ENCODE measurements around the gene ROBO2.

Gene ROBO2

GRCh38 chr3:77122652-77123051 is 82.8 kb downstream of the ROBO2 start:
- no peak for DNase-seq

- no peak for DNase-seq
These were observed 86.1 kb downstream of the ROBO2 start for GRCh38 chr3:77125966-77126365.

DNA sequence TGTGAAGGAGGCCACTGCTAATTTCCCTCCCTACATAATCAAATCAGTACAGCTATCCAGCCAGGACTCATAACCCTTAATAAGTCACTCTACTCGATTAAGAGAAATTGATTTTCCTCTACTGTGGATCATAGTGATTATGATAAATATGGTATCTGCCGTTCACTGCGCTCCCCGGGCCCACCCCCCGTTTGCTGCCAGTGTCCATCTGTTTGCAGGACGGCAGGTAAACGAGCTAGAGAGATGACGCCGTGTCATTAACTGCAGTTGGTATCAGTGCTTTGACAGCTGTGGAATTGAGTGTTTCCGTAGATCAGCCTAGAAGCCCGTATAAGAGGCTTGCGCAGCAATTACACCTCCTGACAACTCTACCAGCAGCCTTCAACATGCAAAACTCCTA is 94.9 kb downstream of the ROBO2 start:
- DNase-seq: no peak

DNA sequence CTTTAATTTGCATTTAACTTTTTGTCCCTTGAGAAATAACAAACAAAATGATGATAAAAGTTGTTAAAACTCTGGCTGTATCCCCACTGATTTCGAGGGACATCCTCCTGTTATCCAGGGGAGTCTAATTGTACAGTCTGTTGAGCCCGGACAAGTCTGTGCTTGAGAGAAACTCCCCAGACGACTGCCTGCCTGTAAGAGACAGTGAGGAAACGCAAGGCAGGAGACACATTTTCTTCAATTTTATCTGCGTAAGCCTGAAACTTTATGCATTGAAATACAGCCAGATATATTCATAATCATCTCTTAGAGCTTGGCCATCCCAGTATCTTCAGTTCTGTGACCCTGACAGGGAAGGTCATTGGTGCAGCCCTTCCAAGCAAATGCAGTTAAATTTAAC is 97.7 kb downstream of the ROBO2 start:
- no peak for DNase-seq

DNA sequence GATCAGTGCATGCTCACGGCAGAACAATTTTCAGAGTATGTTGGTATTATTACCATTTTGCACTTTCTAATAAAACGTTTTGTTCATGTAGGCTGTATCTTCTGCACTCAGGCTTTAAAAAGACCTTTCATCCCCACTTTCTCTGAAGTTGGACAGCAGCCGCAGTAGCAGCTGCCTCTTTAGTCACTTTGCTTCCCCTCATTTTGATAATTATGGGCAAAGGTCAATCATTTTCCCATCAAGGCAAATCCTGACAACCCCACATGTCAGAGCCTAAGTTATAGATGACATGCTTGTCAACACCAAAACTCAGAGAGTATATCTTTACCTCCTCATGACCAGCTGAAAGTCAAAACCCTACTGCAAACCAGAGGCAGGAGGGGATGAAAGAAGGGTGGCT is 99.7 kb downstream of the ROBO2 start:
- DNase-seq: no peak

GRCh38 chr3:77141423-77141822 is 101.5 kb downstream of the ROBO2 start:
- DNase-seq: no peak

DNA sequence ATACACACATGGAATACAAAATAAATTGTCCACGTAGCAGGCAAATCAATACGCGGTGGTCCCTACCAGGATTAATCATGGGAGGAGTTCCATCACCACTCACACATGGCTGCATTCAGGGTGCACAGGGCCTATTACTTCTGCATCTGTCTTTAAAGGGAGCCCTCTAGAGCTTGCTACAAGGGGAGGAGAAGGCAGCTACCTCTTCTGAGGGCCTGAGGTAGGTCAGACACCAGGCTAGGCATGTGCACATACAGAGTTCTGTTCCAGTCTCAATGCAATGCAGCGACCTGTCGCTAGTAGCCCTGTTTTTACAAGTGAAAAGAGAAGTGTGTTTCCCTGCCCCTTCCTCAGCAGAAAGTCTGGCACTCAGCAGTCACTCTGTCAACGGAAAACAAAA is 102.7 kb downstream of the ROBO2 start:
- no peak for DNase-seq

GRCh38 chr3:77146004-77146403 is 106.1 kb downstream of the ROBO2 start:
- DNase-seq: no peak

DNA sequence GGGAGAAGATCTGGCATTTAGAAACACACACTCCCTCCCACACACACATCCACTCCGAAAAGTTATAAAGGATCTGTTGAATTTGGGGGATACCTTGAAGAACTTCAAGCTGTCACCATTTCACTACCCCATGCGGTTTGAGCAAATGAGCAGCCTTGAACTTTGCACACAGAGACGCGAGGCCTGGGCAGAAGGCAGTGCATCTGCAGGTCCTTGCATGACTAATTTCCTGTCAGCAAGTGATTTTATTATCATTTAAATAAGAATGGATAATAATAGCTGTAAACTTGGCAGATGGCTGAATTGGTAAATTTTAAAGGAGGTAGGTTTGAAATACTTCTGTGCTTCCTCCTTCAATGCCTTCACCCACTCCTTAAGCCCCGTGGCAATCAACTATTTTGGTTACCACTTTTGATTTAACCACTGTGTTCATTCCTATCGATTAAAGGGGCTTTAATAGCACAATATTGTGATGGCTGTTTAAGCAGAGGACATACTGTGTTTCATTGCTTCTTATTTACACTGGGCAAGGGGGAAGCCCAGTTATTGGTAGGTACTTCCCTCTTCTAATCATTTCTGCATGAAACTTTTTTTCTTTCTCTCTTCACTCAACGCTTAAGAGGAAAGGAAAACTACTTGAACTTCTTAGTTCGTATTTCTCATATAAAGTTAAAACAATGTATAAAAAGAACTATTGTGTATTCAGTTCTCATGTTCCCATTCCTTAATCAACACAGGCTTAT is 108.1 kb downstream of the ROBO2 start:
- DNase-seq: no peak

DNA sequence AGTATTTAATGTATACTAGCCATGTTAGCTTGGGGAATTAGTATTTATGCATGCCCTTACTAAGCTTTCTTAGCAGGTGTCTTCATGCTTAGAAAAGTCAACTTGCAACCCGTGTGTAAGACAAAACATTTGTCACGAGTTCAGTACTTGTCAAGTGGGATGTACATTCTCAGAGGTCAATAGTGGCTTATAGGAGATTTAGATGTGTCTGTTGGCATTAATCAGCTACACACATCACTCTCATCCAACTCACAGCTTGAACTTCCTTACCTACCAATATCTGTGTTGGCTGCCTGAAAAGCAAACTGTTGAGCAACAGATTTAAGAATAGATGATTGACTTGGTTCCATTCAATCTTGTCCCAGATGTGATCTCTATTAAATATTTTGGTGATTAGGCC is 109.5 kb downstream of the ROBO2 start:
- DNase-seq: no peak

GRCh38 chr3:77150028-77150427 is 110.1 kb downstream of the ROBO2 start:
- no peak for DNase-seq

DNA sequence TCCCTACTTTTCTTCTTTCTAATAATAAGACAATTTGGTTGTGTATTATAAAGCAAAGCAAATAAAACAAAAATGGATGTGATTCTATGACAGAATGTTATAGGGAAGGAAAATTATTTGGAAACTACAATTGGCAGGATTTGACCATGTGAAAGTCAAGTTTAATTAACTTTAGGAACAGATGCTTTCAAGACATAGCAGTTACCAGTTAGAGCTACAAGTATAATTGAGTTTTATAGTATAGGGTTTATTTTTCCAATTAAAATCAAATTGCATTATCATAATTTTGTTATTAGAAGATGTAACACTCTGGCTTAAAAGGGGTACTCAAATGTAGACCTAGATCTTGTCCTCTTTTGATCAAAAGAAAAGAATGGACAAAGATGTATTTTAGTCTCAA is 110.9 kb downstream of the ROBO2 start:
- no peak for DNase-seq

DNA sequence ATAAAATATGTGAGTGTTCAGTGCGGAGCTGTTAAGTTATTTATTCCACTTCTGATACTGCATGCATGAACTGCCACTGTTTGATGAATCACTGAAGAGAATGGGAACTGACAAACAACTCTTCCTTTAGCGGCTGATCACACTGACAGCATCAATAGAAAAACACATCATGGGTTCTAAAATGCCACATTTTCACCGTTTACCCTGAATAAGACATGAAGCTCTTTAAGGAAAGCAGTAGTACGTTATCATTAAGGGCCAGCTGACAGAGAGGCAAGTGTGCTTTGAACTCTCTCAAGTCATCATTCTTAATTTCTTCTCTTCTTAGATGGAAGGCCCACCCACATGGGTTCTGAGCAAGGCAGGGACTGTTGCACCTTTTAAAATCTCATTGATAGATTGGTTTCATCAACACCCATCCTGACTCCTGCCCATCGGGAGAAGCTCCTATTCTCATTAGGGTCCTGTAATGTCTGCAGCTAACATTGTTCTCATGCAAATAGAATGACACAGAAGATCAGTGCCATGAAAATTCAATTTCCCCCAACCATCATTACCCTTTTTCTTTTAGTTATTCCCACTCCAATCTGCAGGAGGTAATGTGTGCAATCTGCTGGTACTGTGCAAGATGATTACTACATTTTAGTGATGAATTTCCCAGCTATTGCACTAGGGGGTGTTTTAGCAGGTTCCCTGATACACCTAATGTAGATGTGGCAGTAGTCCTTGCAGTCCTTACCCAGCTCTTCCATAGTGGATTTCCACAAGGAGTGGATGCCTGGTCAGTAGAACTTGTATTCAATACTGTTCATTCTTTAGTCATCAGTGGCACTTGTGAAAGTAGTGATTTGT is 119.1 kb downstream of the ROBO2 start:
- no peak for DNase-seq

GRCh38 chr3:77160931-77161497 is 121.1 kb downstream of the ROBO2 start:
- DNase-seq: no peak

- DNase-seq: no peak
These were observed 129.9 kb downstream of the ROBO2 start for GRCh38 chr3:77169823-77170222.

- no peak for DNase-seq
These were observed 131.1 kb downstream of the ROBO2 start for GRCh38 chr3:77171026-77171425.

DNA sequence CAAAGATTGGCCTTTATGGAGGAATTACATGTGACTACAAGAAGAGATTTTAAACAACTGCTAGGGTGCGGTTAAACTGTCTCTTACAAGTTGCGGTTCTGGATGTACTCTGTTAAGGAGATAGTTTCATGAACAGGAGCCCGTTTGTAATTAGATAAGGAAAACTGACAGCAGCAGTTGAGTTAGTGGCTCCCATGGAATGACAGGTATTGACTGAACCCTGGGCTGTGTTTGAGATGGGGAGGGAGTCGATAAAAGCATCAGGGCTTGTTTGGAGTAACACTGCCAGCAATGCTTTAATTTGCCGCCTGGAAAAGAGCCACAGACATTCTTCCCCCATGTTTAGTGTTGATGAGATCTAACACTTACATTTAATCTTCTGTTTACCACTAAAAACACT is 139.9 kb downstream of the ROBO2 start:
- no peak for DNase-seq

GRCh38 chr3:77182341-77182740 is 142.4 kb downstream of the ROBO2 start:
- DNase-seq: no peak

- DNase-seq: no peak
These were observed 146.4 kb downstream of the ROBO2 start for GRCh38 chr3:77186319-77186718.

DNA sequence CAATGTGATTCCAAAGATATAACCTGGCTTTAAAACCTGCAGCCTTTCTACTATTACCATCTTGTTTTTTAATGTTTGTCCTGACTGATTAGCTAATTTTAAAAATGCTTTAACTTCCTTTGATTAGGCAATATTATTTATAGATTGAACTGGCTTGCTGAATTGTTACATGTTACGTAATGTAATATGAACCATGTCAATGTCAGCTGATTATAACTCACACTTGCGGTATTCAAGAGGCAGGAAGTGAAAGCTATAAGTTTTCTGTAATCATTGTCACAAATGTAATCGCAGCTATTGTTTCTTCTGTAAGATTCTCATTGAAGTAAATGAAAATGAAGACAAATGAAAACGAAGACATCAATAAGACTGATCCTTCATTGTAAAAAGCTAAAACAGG is 146.8 kb downstream of the ROBO2 start:
- DNase-seq: no peak

GRCh38 chr3:77188210-77188609 is 148.3 kb downstream of the ROBO2 start:
- no peak for DNase-seq

GRCh38 chr3:77189258-77189657 is 149.4 kb downstream of the ROBO2 start:
- DNase-seq: no peak

GRCh38 chr3:77189684-77190083 is 149.8 kb downstream of the ROBO2 start:
- DNase-seq: no peak

GRCh38 chr3:77190374-77190773 is 150.5 kb downstream of the ROBO2 start:
- DNase-seq: no peak

Data from cortex of kidney (tissue), 1 donor.